H9 (cell line): ENCODE measurements around the gene POLR3C. TPM values are rescaled to one million over a fixed set of nuclear protein-coding genes. Genes with fewer than 3 reads are reported as not detected.
A peak's percentile ranks its signal among the peaks of the same experiment; 100 is the strongest.

ENCODE experiments used
- DNase-seq: peaks from one replicate; pipeline ENCODE4 v3.0.0-alpha.2; 2017
- H2AFZ ChIP-seq: one replicate; pipeline ENCODE4 v1.6.1; 2013; ENCODE audit warnings: mild to moderate bottlenecking, low read length, control low read depth, moderate library complexity
- H2AK5ac ChIP-seq: 2 replicates; pipeline ENCODE4 v1.6.1; 2013; ENCODE audit warnings: low read length, control low read depth, mixed read lengths; ENCODE audit not compliant: insufficient read length
- H2BK120ac ChIP-seq: one replicate; pipeline ENCODE4 v1.6.1; 2013; ENCODE audit warnings: low read depth, mild to moderate bottlenecking, low read length, control low read depth, inconsistent platforms; ENCODE audit not compliant: poor library complexity, severe bottlenecking
- H2BK12ac ChIP-seq: 2 replicates; pipeline ENCODE4 v1.6.1; 2013; ENCODE audit warnings: low read length, control low read depth, mixed read lengths, low read depth; ENCODE audit not compliant: insufficient read length
- H2BK15ac ChIP-seq: 2 replicates; pipeline ENCODE4 v1.6.1; 2013; ENCODE audit warnings: low read depth, low read length, control low read depth
- H2BK20ac ChIP-seq: one replicate; pipeline ENCODE4 v1.6.1; 2013; ENCODE audit warnings: low read depth, mild to moderate bottlenecking, low read length, control low read depth, inconsistent platforms; ENCODE audit not compliant: poor library complexity, severe bottlenecking
- H2BK5ac ChIP-seq: 2 replicates; pipeline ENCODE4 v1.6.1; 2013; ENCODE audit warnings: low read length, control low read depth, mixed read lengths; ENCODE audit not compliant: insufficient read length
- H3K14ac ChIP-seq: 2 replicates; pipeline ENCODE4 v1.6.1; 2013; ENCODE audit warnings: low read length, control low read depth; ENCODE audit not compliant: insufficient read depth
- H3K18ac ChIP-seq: 2 replicates; pipeline ENCODE4 v1.6.1; 2013; ENCODE audit warnings: low read depth, mild to moderate bottlenecking, mixed read lengths, low read length, control low read depth; ENCODE audit not compliant: insufficient read length
- H3K23ac ChIP-seq: 2 replicates; pipeline ENCODE4 v1.6.1; 2013; ENCODE audit warnings: low read length, control low read depth, mixed read lengths, low read depth; ENCODE audit not compliant: insufficient read length
- H3K23me2 ChIP-seq: 2 replicates; pipeline ENCODE4 v1.6.1; 2013; ENCODE audit warnings: low read depth, mild to moderate bottlenecking, mixed read lengths, low read length, control low read depth; ENCODE audit not compliant: insufficient read length, poor library complexity, severe bottlenecking
- H3K27ac ChIP-seq: 2 replicates; pipeline ENCODE4 v1.5.1; 2013; ENCODE audit warnings: low read length, control low read depth, mixed read lengths, low read depth; ENCODE audit not compliant: insufficient read length
- H3K27me3 ChIP-seq: 2 replicates; pipeline ENCODE4 v1.6.1; 2013; ENCODE audit warnings: low read length, control low read depth, inconsistent platforms; ENCODE audit not compliant: insufficient read depth
- H3K4ac ChIP-seq: 2 replicates; pipeline ENCODE4 v1.6.1; 2013; ENCODE audit warnings: low read depth, mild to moderate bottlenecking, control low read depth, inconsistent platforms, low read length, moderate library complexity
- H3K4me1 ChIP-seq: 2 replicates; pipeline ENCODE4 v1.6.1; 2013; ENCODE audit warnings: low read length, control low read depth, inconsistent platforms; ENCODE audit not compliant: insufficient read depth
- H3K4me2 ChIP-seq: 2 replicates; pipeline ENCODE4 v1.6.1; 2013; ENCODE audit warnings: low read length, control low read depth, mixed read lengths; ENCODE audit not compliant: insufficient read length, insufficient read depth
- H3K56ac ChIP-seq: 2 replicates; pipeline ENCODE4 v1.6.1; 2013; ENCODE audit warnings: low read depth, mild to moderate bottlenecking, mixed read lengths, low read length, control low read depth; ENCODE audit not compliant: insufficient read length
- H3K79me1 ChIP-seq: 2 replicates; pipeline ENCODE4 v1.6.1; 2013; ENCODE audit warnings: low read depth, mild to moderate bottlenecking, moderate library complexity, low read length, control low read depth, inconsistent platforms; ENCODE audit not compliant: insufficient read depth, poor library complexity, severe bottlenecking
- H3K79me2 ChIP-seq: 2 replicates; pipeline ENCODE4 v1.6.1; 2013; ENCODE audit warnings: low read length, control low read depth, inconsistent platforms; ENCODE audit not compliant: insufficient read depth
- H3K9ac ChIP-seq: 2 replicates; pipeline ENCODE4 v1.6.1; 2013; ENCODE audit warnings: low read length, control low read depth, mixed read lengths; ENCODE audit not compliant: insufficient read length; ENCODE audit errors: extremely low read depth
- H3K9me3 ChIP-seq: one replicate; pipeline ENCODE4 v1.6.1; 2013; ENCODE audit warnings: low read depth, low read length, inconsistent platforms; ENCODE audit not compliant: control insufficient read depth
- H3T11ph ChIP-seq: one replicate; pipeline ENCODE4 v1.6.1; 2013; ENCODE audit warnings: mild to moderate bottlenecking, low read length, control low read depth, inconsistent platforms
- H4K20me1 ChIP-seq: one replicate; pipeline ENCODE4 v1.6.1; 2013; ENCODE audit not compliant: control insufficient read depth, insufficient read length, insufficient read depth
- H4K5ac ChIP-seq: 2 replicates; pipeline ENCODE4 v1.6.1; 2013; ENCODE audit warnings: low read depth, mild to moderate bottlenecking, mixed read lengths, low read length, control low read depth; ENCODE audit not compliant: insufficient read length
- H4K8ac ChIP-seq: replicated peaks from 2 replicates; pipeline ENCODE4 v1.6.1; 2013; ENCODE audit warnings: low read length, control low read depth, mixed read lengths, low read depth; ENCODE audit not compliant: insufficient read length
- H4K91ac ChIP-seq: 2 replicates; pipeline ENCODE4 v1.6.1; 2013; ENCODE audit warnings: low read depth, mild to moderate bottlenecking, moderate library complexity, mixed read lengths, low read length, control low read depth; ENCODE audit not compliant: insufficient read length
- H3K27ac Mint-ChIP-seq, 3 experiments: 2 replicates in 2 of 3; 3 replicates in 1 of 3; pipeline ENCODE4 v1.8.0; 2020 to 2021; ENCODE audit warnings: mixed read lengths in 3 of 3, mild to moderate bottlenecking in 1 of 3, moderate library complexity in 1 of 3
- H3K27me3 Mint-ChIP-seq: 2 replicates; pipeline ENCODE4 v1.8.0; 2021; ENCODE audit warnings: low read depth, mild to moderate bottlenecking, moderate library complexity, mixed read lengths
- H3K36me3 Mint-ChIP-seq, 3 experiments: 2 replicates in 2 of 3; 3 replicates in 1 of 3; pipeline ENCODE4 v1.8.0; 2020 to 2021; ENCODE audit warnings: low read depth in 3 of 3, mixed read lengths in 3 of 3; ENCODE audit not compliant: insufficient read depth in 1 of 3
- H3K4me1 Mint-ChIP-seq, 2 experiments: 2 replicates each; pipeline ENCODE4 v1.8.0; 2020; ENCODE audit warnings: mixed read lengths in 2 of 2
- H3K4me3 Mint-ChIP-seq, 2 experiments: 2 replicates in 1 of 2; 3 replicates in 1 of 2; pipeline ENCODE4 v1.8.0; 2020 to 2021; ENCODE audit warnings: mild to moderate bottlenecking in 2 of 2, mixed read lengths in 2 of 2, moderate library complexity in 1 of 2
- H3K9me3 Mint-ChIP-seq, 2 experiments: 2 replicates in 1 of 2; 3 replicates in 1 of 2; pipeline ENCODE4 v1.8.0; 2020; ENCODE audit warnings: mild to moderate bottlenecking in 2 of 2, mixed read lengths in 2 of 2, moderate library complexity in 1 of 2
- WGBS: extraction: QIAGEN DNeasy Blood & Tissue Kit; methylation state at CpG from one replicate; pipeline ENCODE4 v1.1.7; 2013; ENCODE audit warnings: missing lambda C conversion rate, low lambda C conversion rate, mixed read lengths; ENCODE audit not compliant: insufficient read length; ENCODE audit errors: extremely low coverage; 5-methylcytosine and 5-hydroxymethylcytosine counted together
- total RNA-seq: library from RNA; stranded (reverse); gene quantifications from 2 replicates; pipeline ENCODE4 v1.2.1, GENCODE V29; 2021
- TF ChIP-seq, protein P1 (sequence below): fragments of 200-600 bp; sonication (generic); conservative IDR thresholded peaks from 3 replicates; pipeline ENCODE4 v1.8.0; 2021; ENCODE audit warnings: antibody characterized with exemption, mild to moderate bottlenecking

Gene POLR3C
- total RNA-seq, 1 experiment from 2014 or later: 37.2 TPM

DNA sequence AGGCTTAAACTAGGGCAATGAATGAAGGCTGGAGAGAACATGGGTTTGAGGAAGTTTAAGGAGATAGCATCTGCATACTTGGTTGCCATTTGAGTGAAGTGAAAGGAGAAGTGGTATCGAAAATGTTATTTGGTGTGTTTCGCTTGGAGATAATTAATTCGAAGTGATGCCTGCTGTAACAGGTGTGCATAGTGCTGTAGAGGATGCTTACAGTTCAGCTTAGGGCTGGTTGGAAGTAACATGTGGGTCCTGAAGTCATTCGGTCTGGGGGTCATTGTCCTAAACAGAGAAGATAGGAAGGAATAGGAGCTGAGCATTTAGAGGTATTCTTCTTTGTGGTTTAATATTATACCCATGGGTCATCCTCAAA lies 21.1 kb downstream of the POLR3C start:
- H2BK20ac ChIP-seq: no peak overlapping the region
- Mint-ChIP-seq H3K27me3 (no peaks in the 10 kb centered on the region; the same call in 1 of the 2 replicates), H3K27ac (no peak overlapping the region), H3K36me3 (peaks cover 16 to 46% (median 46%) of the 10 kb centered on the region in 3 experiments; a peak in 6 of 7 replicates), H3K9me3 (no peaks in the 10 kb centered on the region), H3K4me1 (peaks cover 6% of the 10 kb centered on the region in 2 experiments; a peak in 2 of 4 replicates), H3K4me3 (no peak overlapping the region)
- no peak overlapping the region for H3K4ac ChIP-seq
- H3K27ac ChIP-seq: no peak overlapping the region
- H2BK15ac ChIP-seq: no peak overlapping the region
- no peaks in the 10 kb centered on the region for H3K4me1 ChIP-seq
- H3K4me2 ChIP-seq: peak overlapping the region; percentile 42
- no peak overlapping the region for H3K56ac ChIP-seq
- no peaks in the 10 kb centered on the region for H3K9me3 ChIP-seq
- H3K79me1 ChIP-seq: no peaks in the 10 kb centered on the region
- no peak overlapping the region for H3K14ac ChIP-seq
- H3K27me3 ChIP-seq: no peaks in the 10 kb centered on the region
- H4K5ac ChIP-seq: no peak overlapping the region
- TF ChIP-seq, protein P1, sequence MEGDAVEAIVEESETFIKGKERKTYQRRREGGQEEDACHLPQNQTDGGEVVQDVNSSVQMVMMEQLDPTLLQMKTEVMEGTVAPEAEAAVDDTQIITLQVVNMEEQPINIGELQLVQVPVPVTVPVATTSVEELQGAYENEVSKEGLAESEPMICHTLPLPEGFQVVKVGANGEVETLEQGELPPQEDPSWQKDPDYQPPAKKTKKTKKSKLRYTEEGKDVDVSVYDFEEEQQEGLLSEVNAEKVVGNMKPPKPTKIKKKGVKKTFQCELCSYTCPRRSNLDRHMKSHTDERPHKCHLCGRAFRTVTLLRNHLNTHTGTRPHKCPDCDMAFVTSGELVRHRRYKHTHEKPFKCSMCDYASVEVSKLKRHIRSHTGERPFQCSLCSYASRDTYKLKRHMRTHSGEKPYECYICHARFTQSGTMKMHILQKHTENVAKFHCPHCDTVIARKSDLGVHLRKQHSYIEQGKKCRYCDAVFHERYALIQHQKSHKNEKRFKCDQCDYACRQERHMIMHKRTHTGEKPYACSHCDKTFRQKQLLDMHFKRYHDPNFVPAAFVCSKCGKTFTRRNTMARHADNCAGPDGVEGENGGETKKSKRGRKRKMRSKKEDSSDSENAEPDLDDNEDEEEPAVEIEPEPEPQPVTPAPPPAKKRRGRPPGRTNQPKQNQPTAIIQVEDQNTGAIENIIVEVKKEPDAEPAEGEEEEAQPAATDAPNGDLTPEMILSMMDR: no peak
- no CpG with 5 or more reads among the region's 4 CpGs for WGBS
- no peak overlapping the region for H2AK5ac ChIP-seq
- no peak for DNase-seq
- H4K20me1 ChIP-seq: no peaks in the 10 kb centered on the region
- no peak overlapping the region for H2BK12ac ChIP-seq
- H3K23me2 ChIP-seq: peaks cover 3% of the 10 kb centered on the region
- no peak overlapping the region for H2BK5ac ChIP-seq
- H2AFZ ChIP-seq: no peak overlapping the region
- H3K79me2 ChIP-seq: no peaks in the 10 kb centered on the region
- no peak overlapping the region for H4K91ac ChIP-seq
- no peak overlapping the region for H2BK120ac ChIP-seq
- no peak overlapping the region for H4K8ac ChIP-seq
- no peak overlapping the region for H3K23ac ChIP-seq
- no peak overlapping the region for H3T11ph ChIP-seq
- no peak overlapping the region for H3K9ac ChIP-seq
- no peak overlapping the region for H3K18ac ChIP-seq
